GM12892 (cell line): ENCODE results near the gene NEGR1.

ENCODE experiments used
- POLR2A ChIP-seq: IDR thresholded peaks from 2 replicates; pipeline ENCODE4 v1.6.1; 2011; ENCODE audit warnings: low read depth, low read length, control low read depth
- POLR2AphosphoS5 ChIP-seq: IDR thresholded peaks from 2 replicates; pipeline ENCODE4 v1.6.1; 2011; ENCODE audit warnings: low read depth, low read length, control low read depth
- TAF1 ChIP-seq: IDR thresholded peaks from 2 replicates; pipeline ENCODE4 v1.6.1; 2011; ENCODE audit warnings: low read depth, mild to moderate bottlenecking, control low read depth, low read length, borderline replicate concordance

DNA sequence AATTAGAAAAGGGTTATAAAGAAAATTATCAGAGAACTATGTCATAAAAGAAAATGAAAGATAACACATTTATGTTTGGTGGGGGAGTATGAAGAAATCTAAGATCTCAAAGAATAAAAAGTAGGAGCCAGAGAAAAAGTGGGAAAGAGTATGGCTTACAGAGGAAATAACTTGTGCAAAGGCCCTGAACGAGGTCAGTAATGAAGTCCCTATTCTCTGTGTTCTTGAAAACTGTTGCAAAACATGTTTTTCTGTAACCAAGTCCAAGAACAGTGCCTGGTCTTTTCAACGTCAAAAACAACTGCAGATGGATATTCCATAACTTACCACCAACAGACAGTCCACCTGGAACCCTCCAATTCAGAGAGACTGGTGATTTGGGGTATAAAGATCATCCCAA is 188.1 kb downstream of the NEGR1 start:
- TF ChIP-seq POLR2A (no peak), POLR2AphosphoS5 (no peak), TAF1 (no peak)
